ENCODE results near the gene NDUFB10.

DNA sequence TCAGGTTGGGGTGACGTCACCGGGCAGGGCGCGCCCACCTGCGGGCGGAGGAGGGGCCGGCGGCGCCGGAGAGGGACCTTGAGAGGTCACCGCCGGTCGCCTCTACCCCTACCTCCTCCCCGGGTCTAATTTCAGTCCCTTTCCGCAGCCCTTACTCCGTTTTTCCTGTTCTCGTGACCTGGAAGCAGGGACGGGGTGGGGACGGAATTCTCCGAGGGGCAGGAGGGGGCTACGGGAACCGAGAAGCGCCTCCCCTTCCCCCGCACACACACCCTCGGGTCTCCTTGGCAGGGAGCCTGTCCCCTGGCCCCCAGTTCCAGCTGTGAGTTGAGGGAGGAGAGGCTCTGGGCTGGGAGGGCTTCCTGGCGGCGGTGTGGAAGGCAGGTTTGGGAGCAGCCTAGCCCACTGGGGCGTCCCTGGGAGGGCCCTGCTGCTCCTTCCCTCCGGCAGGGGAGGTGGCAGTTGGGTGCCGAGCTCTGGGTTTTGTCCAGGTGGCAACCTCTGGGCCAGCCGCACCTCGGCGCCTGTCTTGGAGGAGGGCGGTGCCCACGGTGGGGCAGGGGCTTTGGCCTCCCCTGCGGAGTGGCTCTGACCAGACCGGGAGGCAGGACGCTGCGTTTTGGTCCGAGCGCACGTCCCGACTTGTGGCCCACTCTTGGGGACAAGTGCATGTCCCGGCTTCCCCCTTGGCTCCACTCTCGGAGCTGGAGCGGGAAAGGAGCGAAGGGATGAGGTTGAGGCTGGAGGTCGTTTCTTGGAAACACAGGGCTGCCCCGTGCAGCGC is 31.2 kb downstream of the NDUFB10 start:
- TF ChIP-seq CTCF (optimal IDR thresholded peaks at IDR 0.05 in 1 of 3, IDR thresholded peaks at IDR 0.05 in 1 of 3, conservative IDR thresholded peaks at IDR 0.05 in 1 of 3; ENCODE audit: extremely low read depth in 1 of 3, insufficient read depth in 2 of 3, low read length in 3 of 3) (no peak), EZH2 (IDR thresholded peaks at IDR 0.05; ENCODE audit: low read length) (peak; percentile 93)
